Ishikawa (cell line): Measurements from ENCODE around the gene RFC5.

Experiments used
- CREB1 ChIP-seq: IDR thresholded peaks from 2 replicates; pipeline ENCODE4 v1.6.1; 2012; ENCODE audit warnings: low read depth
- EGR1 ChIP-seq: IDR thresholded peaks from 2 replicates; pipeline ENCODE4 v1.6.1; 2012
- EP300 ChIP-seq: IDR thresholded peaks from 2 replicates; pipeline ENCODE4 v1.6.1; 2012; ENCODE audit warnings: borderline replicate concordance
- FOXM1 ChIP-seq: IDR thresholded peaks from 2 replicates; pipeline ENCODE4 v1.6.1; 2012; ENCODE audit warnings: low read depth, borderline replicate concordance
- MAX ChIP-seq: IDR thresholded peaks from 2 replicates; pipeline ENCODE4 v1.6.1; 2012
- REST ChIP-seq: IDR thresholded peaks from 2 replicates; pipeline ENCODE4 v1.6.1; 2012; ENCODE audit warnings: low read depth, mild to moderate bottlenecking
- TAF1 ChIP-seq: IDR thresholded peaks from 2 replicates; pipeline ENCODE4 v1.6.1; 2012; ENCODE audit warnings: low read depth, mild to moderate bottlenecking
- TEAD4 ChIP-seq: IDR thresholded peaks from 2 replicates; pipeline ENCODE4 v1.6.1; 2012
- YY1 ChIP-seq: IDR thresholded peaks from 2 replicates; pipeline ENCODE4 v1.6.1; 2012; ENCODE audit warnings: low read depth

DNA sequence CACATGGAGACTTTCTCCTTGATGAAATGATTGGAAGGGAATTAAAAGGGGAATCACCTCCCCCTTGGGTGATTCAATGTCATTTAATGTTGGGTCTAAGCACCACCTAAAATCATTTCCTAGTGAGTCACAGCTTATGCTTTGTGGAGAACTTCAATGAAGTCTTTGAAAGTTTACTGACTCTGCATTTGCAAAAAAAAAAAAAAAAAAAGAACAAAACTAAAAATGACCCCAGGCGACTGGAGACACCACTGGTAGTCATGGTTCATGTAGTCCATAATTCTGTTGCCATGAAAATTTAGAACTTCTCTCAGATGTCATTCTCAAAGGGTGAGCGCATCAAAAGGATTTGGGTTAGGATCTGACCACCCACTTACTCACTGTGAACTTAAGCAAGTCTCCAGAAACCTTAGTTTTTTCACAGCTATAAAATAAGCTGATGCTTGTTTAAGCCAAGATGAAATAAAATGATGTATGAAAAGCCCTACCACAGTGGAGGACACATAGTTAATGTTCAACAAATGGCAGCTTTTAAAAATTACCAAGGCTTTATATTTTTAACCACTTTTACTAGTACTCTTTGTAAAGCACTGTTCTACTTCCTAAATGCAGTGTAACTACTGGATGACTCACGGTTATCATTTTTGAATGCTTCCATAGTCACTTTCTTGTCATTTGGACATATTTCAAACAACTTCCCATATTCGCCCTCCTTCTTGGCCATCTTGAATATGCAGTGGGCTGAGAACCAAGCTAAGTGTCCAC lies 29.6 kb upstream of the RFC5 start:
- TF ChIP-seq EP300 (no peak), EGR1 (no peak), FOXM1 (no peak), MAX (no peak), REST (no peak), TAF1 (no peak), CREB1 (no peak), TEAD4 (no peak), YY1 (no peak)
